ENCODE results near the gene THAP11. TPM values are rescaled to one million over a fixed set of nuclear protein-coding genes. Genes with fewer than 3 reads are reported as not detected.
A peak's percentile ranks its signal among the peaks of the same experiment; 100 is the strongest.

THAP11 gene
- 26.1 TPM for polyA plus RNA-seq (ENCODE audit: insufficient read length)
- long read RNA-seq, donor 1, transcript THAP11-201 (1 exons, 2,114 nt): major isoform, 79 of 79 reads
- long read RNA-seq, donor 1, partial matches to known transcripts: 0 of 79 reads
- long read RNA-seq, donor 1, other reads (novel, unspliced or antisense): 0 of 79 reads
- long read RNA-seq, donor 2, transcript THAP11-201 (1 exons, 2,114 nt): major isoform, 42 of 42 reads
- long read RNA-seq, donor 2, partial matches to known transcripts: 0 of 42 reads
- long read RNA-seq, donor 2, other reads (novel, unspliced or antisense): 0 of 42 reads
- long read RNA-seq, donor 3, transcript THAP11-201 (1 exons, 2,114 nt): major isoform, 44 of 44 reads
- long read RNA-seq, donor 3, partial matches to known transcripts: 0 of 44 reads
- long read RNA-seq, donor 3, other reads (novel, unspliced or antisense): 0 of 44 reads
- long read RNA-seq, donor 4, transcript THAP11-201 (1 exons, 2,114 nt): major isoform, 8 of 8 reads
- long read RNA-seq, donor 4, partial matches to known transcripts: 0 of 8 reads
- long read RNA-seq, donor 4, other reads (novel, unspliced or antisense): 0 of 8 reads
- long read RNA-seq, donor 5, transcript THAP11-201 (1 exons, 2,114 nt): major isoform, 57 of 57 reads
- long read RNA-seq, donor 5, partial matches to known transcripts: 0 of 57 reads
- long read RNA-seq, donor 5, other reads (novel, unspliced or antisense): 0 of 57 reads
- long read RNA-seq, donor 6, transcript THAP11-201 (1 exons, 2,114 nt): major isoform, 65 of 65 reads
- long read RNA-seq, donor 6, partial matches to known transcripts: 0 of 65 reads
- long read RNA-seq, donor 6, other reads (novel, unspliced or antisense): 0 of 65 reads
- long read RNA-seq, donor 7, transcript THAP11-201 (1 exons, 2,114 nt): major isoform, 75 of 75 reads
- long read RNA-seq, donor 7, partial matches to known transcripts: 0 of 75 reads
- long read RNA-seq, donor 7, other reads (novel, unspliced or antisense): 0 of 75 reads
- long read RNA-seq, donor 8, transcript THAP11-201 (1 exons, 2,114 nt): major isoform, 30 of 30 reads
- long read RNA-seq, donor 8, partial matches to known transcripts: 0 of 30 reads
- long read RNA-seq, donor 8, other reads (novel, unspliced or antisense): 0 of 30 reads

DNA sequence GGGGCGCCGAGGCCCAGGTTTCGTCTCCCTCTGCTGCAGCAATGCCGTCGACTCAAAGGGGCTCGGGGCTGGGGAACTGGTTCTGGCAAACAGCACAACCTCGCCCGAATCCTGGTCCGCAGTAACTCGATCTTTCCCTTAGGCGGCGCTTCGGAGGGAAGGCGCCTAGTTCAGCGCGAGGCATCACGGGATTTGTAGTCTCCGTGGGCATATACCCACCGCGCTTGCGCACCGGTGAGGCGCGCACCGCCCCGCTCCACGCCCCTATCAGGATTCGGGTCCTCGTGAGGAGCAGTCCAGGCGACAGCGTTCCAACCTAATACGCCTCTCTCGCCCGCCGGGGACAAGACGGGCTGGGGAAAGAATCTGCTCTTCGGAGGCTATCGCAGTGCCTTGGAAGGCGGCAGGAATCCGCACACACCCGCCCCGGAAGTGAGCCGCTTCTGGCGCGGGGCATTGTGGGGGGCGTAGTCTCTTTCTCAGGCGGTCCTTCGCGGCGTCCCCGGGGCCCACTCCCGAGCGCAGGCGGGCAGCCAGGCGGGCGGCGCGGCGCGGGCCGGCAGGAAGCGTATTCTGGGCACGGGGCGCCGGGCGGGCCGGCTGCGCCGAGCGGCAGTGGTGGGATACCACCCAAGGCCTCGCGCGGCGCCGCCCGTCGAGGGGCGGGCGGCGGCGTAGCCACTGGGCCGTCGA is at the start of gene THAP11:
TSS of gene THAP11 (plus strand) at position 505 of the 693 bp plus-strand sequence. CDS start 235 bp downstream, outside the sequence.
- peak; percentile 95 for DNase-seq

DNA sequence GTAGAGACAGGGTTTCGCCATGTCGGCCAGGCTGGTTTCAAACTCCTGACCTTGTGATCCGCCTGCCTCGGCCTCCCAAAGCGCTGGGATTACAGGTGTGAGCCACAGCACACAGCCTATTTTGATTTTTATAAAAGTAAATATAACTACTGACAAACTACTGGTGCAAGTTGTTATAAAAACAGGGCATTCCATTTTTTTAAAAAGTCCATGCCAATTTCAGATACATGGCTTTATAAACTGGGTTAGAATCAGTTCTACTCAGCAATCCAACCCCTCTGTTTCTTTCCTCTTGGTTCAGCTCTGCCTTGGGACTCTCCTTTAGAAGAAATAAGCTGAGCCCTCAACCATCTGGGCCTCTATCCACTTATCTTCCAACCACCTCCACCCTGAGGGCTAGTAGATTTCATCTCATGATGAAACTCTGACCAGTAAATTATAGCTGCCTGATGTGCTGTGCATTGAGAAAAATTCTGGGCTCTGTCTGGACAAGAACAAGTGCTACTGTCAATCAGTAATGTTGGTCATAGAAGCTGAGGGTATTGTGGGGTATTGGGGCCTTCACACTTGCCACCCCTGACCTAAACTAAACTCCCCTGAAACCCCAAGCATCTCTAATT is 45.9 kb upstream of the THAP11 start:
- no peak for DNase-seq

DNA sequence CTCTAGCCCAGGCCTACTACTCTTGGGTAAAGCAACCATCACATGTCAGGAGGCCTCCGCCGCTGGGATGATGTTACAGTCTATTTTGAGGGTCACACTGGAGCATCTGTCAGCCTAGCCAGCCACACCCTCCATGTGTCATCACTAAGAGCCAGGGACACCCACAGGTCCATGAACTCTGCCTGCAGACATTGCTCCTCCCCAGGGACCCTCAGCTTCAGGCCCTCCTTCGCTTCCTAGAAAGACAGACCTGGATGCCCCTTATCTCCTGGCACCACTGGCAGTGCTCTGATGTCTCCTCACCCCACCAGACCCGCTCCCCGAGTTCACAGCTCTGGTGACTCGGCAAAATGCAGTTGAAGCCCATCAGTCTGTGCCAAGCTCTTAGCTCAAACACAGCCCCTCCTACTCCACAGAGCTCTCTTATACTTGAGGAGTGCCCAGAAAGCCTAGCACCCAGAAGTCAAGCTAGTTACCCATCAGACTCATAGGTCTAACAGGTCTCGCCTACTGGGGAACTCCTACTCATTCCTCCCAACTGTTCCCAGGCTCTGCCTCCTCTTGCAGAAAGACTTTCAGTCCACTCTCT is 41.7 kb upstream of the THAP11 start:
- no peak for DNase-seq

DNA sequence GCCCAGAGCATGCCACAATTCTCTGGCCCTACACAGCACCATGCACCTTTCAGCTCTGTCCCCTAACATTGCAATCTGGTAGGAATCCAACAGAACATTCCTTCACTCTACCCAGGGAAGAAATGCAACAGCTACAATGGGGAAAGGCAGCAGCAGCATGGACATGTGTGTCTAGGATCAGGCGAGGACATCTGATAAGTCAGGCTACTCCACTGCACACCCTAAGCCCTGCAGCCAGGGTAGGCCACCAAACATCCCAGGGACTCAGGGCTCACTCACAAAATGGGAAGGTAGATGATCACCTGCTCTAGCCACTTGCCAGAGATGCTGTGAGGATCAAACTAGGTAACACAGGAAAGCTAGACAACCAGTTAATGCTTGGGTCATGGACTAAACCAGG is 40.9 kb upstream of the THAP11 start:
- DNase-seq: no peak

DNA sequence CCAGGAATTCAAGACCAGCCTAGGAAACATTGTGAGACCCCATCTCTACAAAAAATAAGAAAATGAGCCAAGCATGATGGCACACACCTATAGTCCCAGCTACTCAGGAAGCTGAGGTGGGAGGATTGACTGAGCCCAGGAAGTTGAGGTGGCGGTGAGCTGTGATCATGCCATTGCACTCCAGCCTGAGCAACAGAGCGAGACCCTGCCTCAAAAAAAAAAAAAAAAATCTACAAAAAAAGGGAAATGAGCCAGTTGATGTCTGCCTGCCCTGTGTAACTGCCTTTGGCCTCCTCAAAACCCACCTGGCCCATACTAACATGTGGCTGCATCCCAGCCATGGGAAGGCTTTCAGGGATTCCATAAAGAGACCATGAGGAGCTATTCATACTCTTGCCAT is 40.2 kb upstream of the THAP11 start:
- DNase-seq: no peak

DNA sequence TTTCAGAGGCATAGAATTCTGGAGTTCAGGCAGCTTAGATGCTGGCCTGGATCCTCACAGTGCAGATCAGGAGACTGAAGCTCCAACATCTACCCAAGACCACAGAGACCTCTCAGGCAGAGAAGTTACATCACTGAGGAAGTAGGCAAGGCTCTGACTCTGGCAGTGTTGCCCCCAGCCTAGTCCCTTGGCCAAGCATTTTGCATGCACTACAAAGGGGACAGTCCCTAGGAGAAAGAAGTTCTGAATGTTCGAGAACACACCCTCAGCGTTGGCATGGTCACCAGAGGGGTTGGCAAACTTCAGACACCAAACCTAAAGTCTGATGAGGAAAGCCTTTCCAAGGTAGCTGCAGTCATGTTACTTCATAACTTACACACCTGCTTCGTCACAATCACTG is 38.2 kb upstream of the THAP11 start:
- DNase-seq: no peak

DNA sequence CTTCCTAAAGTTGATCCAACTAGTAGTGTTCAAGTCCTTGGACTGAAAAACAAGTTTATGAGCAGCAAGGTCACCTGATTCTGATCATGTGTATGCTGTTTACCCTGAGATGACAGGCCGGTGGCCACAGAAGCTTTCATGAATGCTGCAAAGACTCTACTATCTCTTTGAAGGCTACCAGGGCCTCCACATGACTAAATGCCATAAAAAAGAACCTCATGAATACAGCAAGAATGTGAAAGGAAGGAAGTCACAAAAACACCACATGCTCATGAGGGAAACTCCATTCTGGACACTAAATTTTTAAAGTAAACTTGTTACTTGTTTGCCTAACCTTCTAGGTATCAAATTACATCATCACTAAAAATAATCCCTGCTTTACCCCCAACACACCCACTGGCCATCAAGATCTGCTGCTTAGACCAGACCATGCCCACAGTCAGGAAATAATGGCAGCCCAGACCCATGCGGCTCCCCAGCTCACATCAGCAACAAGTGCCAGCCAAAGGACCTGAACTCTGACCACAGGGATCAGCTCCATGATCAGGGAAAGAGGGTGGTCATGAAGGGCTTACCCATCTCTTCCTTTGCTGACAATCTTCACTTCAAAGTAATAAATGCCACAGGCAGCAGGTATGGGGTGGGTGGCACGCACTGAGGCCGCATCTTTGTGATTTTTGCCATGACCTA is 37.1 kb upstream of the THAP11 start:
- no peak for DNase-seq

DNA sequence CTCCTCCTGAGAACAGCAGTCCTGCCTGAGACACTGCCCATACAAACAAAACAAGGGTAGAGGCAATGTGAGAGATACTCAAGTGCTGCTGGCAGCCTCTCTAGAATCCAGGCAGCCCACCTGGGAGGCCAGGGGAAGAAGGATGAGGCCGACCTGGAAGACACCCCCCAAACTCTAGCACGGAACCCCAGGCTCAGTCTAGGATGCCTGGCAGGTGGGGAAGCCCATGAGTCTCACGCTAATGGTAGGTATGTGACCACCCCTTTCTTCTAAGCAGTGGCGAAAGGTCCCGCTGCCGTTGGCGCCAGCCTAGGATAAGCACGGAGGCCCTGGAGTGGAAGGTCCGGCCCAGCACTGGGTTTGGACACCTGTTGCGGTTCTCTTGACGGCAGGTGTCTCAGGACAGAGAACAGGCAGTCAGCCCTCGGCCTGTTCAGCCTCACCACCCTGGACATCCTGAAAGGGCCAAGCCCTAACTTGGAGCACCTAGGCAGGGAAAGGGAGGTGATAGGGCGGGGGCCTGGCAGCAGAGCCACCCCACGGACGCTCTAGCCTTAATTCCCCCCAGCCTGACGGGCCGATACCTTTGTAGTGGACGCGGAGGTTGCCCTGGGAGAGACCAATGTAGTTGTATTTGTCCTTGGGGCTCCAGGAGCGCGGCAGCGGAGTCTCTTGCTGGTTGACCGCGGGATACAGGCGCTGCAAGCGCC is 36.2 kb upstream of the THAP11 start:
- peak; percentile 5 for DNase-seq

DNA sequence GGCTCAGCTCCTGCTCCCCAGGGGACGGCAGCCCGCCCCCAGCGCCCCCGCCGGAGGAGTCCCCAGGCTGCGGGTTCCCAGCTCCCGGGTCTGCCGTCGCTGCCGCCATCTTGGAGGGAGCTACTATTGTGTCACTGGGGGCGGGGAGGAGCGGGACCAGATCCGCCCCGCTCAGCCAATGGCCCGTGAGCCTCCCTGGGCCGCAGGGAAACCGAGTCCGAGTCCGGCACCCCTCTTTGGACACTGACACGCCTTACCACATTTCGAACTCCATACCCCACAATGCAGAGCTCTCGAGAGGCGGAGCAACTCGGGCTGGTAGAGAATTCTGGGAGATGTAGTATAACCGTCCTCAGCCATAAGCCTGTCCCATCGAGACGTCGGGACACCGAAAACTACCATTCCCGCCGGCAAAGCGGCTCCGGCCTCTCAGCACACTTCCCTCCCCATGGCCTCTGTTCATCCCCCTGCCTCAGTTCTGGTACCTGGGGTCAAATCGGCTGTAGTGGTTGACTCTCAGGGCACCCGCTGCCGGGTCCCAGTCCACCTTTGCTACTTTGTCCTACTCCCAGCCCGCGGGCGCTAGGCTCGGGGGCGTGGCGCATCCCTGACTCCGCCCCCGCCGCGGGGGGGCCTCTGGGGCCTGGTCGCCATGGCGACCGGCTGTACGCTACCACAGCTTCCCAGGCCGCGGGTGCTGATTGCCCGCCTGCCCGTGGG is 35.5 kb upstream of the THAP11 start, which contains the start of the genes RANBP10 and TSNAXIP1:
TSS of gene RANBP10 (minus strand) at position 133 of the 720 bp plus-strand sequence. CDS start at position 109, 24 bp downstream.
TSS of gene TSNAXIP1 (plus strand) at position 462 of the 720 bp plus-strand sequence. CDS start 261 bp downstream, outside the sequence.
- DNase-seq: peak; percentile 99

DNA sequence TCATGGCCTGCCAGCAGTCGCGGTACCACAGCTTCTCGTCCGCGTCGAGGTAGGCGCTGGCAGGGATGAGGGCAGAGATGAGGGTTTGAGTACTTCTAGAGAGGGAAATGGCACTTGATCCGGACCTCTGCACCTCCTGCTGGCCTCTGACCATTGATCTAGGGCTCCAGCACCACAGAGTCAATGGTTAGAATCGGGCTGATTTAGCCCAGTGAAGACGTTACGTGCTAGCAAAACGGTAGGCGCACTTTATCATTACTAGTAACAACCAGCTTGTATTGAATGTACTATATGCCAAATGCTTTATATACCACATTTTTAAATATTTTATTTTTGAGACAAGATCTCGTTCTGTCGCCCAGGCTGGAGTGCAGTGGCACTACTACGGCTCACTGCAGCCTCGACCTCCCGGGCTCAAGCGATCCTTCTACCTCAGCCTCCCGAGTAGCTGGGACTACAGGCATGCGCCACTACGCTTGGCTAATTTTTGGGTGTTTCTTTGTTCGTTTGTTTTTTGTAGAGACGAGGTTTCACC is 34.9 kb upstream of the THAP11 start:
- DNase-seq: no peak

DNA sequence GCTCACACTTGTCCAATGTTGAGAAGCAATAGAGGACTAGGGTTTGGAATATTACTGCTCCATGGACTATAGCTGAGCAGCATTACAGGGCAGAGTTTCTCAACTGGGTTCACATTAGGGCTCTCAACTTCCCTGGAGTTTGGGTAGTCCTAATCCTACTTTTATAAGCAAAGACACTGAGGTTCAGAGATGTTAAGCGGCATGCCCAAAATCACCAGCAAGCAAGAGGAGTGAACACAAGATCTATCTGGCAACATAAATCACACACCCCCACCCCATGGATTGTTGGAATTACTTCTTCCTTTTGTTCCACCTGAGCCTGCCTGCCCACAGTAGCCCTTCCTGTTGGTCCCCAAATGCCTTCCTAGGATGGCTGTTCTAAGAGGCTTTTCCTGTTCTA is 30.2 kb upstream of the THAP11 start:
- no peak for DNase-seq

DNA sequence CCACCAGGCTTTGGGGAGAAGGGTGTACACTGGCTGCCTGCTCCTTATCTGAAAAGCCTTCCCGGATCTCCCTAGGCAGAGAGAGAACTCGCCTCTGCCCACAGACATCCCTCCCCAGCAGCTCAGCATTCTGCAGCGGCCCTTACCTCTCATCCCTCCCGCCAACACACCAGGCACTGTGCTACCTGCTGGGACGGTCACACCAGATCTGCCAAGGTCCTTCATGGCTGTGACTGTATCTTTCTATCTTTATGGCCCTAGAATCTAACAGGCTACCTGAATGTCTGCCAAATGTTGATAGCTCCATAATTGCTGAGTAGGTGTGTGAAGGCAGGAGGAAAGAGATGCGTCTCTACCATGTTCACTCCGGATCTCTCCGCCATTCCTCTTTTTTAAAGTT is 27.6 kb upstream of the THAP11 start:
- no peak for DNase-seq

DNA sequence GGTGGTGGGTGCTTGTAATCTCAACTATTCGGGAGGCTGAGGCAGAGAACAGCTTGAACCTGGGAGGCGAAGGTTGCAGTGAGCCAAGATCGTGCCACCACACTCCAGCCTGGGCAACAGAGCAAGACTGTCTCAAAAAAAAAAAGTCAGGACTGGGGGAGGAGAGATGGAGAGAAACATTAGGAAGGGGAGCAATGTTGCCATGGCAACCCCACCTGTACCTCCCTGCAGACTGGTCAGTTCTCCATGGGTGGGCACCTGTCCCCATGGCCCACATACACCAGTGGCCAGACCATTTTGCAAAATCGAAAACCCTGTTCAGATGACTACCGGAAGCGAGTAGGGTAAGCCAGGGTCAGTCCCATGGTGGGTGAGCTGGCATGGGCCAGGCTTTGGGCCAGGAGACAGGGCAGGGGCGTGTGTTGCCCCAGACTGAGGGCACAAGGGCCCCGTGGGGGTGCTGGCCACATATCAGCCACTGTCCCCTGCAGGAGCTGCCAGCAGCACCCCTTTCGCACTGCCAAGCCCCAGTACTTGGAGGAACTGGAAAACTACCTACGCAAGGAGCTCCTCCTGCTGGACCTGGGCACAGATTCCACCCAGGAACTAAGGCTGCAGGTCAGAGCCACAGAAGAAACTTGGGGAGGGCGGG is 21.4 kb upstream of the THAP11 start:
- no peak for DNase-seq

DNA sequence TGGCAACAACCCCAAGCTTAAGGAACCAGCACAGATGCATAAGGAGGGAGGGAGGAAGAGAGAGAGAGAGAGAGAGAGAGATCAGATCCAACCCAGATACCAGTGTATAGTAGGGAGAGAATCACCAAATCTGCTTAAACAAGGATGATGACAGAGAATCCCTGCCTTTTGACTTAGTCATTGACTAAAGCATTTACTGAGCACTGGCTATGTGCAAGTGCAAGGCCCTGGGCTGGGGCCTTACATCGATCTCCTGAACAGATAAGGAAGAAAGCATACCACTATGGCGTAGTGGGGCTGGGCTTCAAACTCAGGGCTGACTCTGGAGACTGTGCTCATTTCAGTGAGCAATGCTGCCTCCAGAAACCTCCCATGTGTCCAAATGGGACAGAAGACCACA is 19.6 kb upstream of the THAP11 start:
- DNase-seq: no peak

DNA sequence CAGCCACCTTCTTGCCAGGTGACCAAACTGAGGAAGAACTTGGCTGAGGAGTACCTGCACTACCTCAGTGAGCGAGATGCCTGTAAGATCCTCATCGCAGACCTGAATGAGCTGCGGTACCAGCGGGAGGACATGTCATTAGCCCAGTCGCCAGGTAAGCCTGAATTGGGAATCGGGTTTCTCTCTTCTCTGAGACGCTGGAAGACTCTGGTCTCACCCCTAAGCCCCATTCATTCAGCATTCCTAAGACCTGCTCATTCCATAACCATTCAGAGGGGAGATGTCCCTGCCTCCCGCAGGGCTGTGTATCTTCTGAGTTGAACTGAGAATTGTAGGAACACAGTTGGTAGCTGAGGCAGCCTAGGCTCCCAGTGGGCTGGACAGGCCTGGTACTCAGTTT is 17.0 kb upstream of the THAP11 start:
- DNase-seq: no peak

DNA sequence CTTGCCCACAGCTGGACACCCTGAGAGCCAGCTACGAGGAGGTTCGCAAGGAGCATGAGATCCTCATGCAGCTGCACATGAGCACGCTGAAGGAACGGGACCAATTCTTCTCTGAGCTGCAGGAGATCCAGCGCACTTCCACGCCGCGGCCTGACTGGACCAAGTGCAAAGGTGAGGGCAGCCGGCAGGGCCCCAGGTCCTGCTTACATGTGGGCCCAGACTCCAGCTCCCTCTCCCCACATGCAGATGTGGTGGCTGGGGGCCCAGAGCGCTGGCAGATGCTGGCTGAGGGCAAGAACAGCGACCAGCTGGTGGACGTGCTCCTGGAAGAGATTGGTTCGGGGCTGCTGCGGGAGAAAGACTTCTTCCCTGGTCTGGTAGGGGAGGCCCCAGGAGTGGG is 16.2 kb upstream of the THAP11 start:
- DNase-seq: no peak

DNA sequence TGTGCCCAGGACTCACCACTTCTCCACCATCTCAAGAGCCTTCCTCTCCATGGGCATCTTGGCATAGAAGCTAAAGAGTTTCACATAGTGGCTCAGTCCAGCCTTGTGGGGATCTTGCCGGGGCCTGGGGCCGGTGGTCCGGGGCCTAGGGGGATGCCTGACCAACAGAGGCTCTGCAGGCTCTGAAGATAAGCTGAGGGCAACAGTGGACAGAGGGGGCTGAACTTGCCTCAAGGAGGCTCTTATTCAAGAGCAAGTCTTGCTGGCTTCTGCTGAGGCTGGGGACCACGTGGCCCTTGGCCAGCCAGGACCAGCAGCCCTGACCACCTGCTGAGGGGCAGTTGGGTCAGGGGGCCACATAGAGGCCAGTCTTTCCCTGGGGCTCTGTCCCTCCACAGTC is 13.5 kb upstream of the THAP11 start:
- DNase-seq: no peak

DNA sequence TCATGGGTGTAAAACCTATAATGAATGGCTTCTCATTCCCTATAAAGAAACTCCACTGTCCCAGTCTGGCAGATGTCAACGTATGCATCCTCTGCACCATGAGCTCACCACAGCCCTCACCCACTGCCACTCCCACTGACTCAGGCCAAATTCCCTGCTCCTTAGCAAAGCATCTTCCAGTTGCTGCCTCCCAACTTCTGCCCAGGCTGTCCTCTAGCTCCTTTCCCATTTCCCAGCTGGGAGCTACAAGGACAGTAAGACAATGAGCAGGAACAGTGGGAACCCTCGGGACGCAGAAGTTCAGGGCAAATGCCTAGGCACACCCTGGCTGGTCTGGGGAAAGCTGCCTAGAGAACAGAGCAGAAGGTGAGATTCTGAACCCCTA is 9.1 kb upstream of the THAP11 start:
- DNase-seq: no peak

Measured in left kidney (tissue), 8 donors.